Measurements from ENCODE around the gene MAIP1. TPM values are rescaled to one million over a fixed set of nuclear protein-coding genes. Genes with fewer than 3 reads are reported as not detected.

MAIP1 gene
- total RNA-seq, 1 experiment from 2014 or later: 32.3 TPM

DNA sequence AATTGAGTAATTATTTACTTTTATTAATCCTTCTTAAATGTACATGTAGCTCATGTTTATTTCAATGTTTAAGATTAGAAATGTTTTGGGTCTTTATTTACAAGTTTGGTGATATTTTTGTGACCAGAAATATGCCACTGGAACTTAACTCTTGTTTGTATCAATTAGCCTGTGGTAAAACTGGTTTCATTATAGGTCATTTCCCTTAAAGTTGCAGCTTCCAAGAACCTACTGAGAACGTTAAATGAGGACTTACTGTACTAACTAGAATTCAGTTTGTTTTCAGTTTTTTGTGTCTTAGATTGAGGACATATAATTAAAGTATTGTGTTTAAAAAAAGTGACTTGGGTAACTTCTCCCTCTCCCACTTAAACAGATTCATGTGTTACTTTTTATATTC, 4.4 kb upstream of the MAIP1 start:
- Histone ChIP-seq H3K23me2 (ENCODE audit: insufficient read length, low read depth, low read length, poor library complexity, severe bottlenecking) (no peaks in the 10 kb centered on the region), H2AFZ (ENCODE audit: low read length) (no peak overlapping the region), H3K27ac (ENCODE audit: insufficient read length, low read depth, low read length) (no peak overlapping the region), H3K9ac (ENCODE audit: extremely low read depth, insufficient read length, low read length) (no peak overlapping the region), H3K18ac (ENCODE audit: insufficient read length, low read depth, low read length) (no peak overlapping the region), H2BK5ac (ENCODE audit: insufficient read length, low read length) (no peak overlapping the region), H2BK20ac (ENCODE audit: low read depth, low read length, poor library complexity, severe bottlenecking) (no peak overlapping the region), H3K4me2 (ENCODE audit: insufficient read depth, insufficient read length, low read length) (no peak overlapping the region), H3K4me1 (ENCODE audit: insufficient read depth, low read length) (no peaks in the 10 kb centered on the region; the same call in 1 of the 2 replicates), H3K4ac (ENCODE audit: low read depth, low read length) (no peak overlapping the region), H4K20me1 (ENCODE audit: control insufficient read depth, insufficient read depth, insufficient read length) (no peaks in the 10 kb centered on the region), H3K56ac (ENCODE audit: insufficient read length, low read depth, low read length) (no peak overlapping the region), H2AK5ac (ENCODE audit: insufficient read length, low read length) (no peak overlapping the region), H3K9me3 (ENCODE audit: control insufficient read depth, low read depth, low read length) (no peaks in the 10 kb centered on the region), H4K8ac (replicated peaks; ENCODE audit: insufficient read length, low read depth, low read length) (no peak overlapping the region), H2BK12ac (ENCODE audit: insufficient read length, low read depth, low read length) (no peak overlapping the region), H4K5ac (ENCODE audit: insufficient read length, low read depth, low read length) (no peak overlapping the region), H3K14ac (ENCODE audit: insufficient read depth, low read length) (no peak overlapping the region), H4K91ac (ENCODE audit: insufficient read length, low read depth, low read length) (no peak overlapping the region), H3T11ph (ENCODE audit: low read length) (no peak overlapping the region), H3K27me3 (ENCODE audit: insufficient read depth, low read length) (no peaks in the 10 kb centered on the region), H3K23ac (ENCODE audit: insufficient read length, low read depth, low read length) (no peak overlapping the region), H3K79me2 (ENCODE audit: insufficient read depth, low read length) (peaks cover 10% of the 10 kb centered on the region; the same call in 1 of the 2 replicates), H2BK15ac (ENCODE audit: low read depth, low read length) (no peak overlapping the region), H2BK120ac (ENCODE audit: low read depth, low read length, poor library complexity, severe bottlenecking) (no peak overlapping the region), H3K79me1 (ENCODE audit: insufficient read depth, low read depth, low read length, poor library complexity, severe bottlenecking) (peaks cover 11% of the 10 kb centered on the region)
- Mint-ChIP-seq H3K27ac (no peak overlapping the region), H3K4me3 (no peak overlapping the region), H3K4me1 (peaks cover 11 to 13% of the 10 kb centered on the region in 2 experiments), H3K27me3 (ENCODE audit: low read depth) (no peaks in the 10 kb centered on the region), H3K9me3 (no peaks in the 10 kb centered on the region), H3K36me3 (ENCODE audit: insufficient read depth in 1 of 3, low read depth in 3 of 3) (peaks cover 11 to 46% (median 38%) of the 10 kb centered on the region in 3 experiments)
- DNase-seq: no peak
- no CpG with 5 or more reads among the region's 1 CpG for WGBS (ENCODE audit: extremely low coverage, insufficient read length, low lambda C conversion rate)
- TF ChIP-seq, protein P1, sequence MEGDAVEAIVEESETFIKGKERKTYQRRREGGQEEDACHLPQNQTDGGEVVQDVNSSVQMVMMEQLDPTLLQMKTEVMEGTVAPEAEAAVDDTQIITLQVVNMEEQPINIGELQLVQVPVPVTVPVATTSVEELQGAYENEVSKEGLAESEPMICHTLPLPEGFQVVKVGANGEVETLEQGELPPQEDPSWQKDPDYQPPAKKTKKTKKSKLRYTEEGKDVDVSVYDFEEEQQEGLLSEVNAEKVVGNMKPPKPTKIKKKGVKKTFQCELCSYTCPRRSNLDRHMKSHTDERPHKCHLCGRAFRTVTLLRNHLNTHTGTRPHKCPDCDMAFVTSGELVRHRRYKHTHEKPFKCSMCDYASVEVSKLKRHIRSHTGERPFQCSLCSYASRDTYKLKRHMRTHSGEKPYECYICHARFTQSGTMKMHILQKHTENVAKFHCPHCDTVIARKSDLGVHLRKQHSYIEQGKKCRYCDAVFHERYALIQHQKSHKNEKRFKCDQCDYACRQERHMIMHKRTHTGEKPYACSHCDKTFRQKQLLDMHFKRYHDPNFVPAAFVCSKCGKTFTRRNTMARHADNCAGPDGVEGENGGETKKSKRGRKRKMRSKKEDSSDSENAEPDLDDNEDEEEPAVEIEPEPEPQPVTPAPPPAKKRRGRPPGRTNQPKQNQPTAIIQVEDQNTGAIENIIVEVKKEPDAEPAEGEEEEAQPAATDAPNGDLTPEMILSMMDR (conservative IDR thresholded peaks at IDR 0.05): no peak
